Activated CD8-positive, alpha-beta T cell treated with anti-CD3 and anti-CD28 coated beads, Interleukin-2, amount 10 ng/mL, durations not matched to agents 7 days and 5 days (primary cell): ENCODE data around the gene PRPF31. TPM values are rescaled to one million over a fixed set of nuclear protein-coding genes. Genes with fewer than 3 reads are reported as not detected.
A peak's percentile ranks its signal among the peaks of the same experiment; 100 is the strongest.

Experiments
- ATAC-seq: fragments of 150-1000 bp; cut with Tn5 transposase; one replicate; pipeline ENCODE4 v1.10.0; 2021; ENCODE audit warnings: moderate library complexity
- CTCF ChIA-PET: fragments of 350-600 bp; sonication (Branson Sonifier 250); formaldehyde crosslinking; loops from one replicate; lab custom pipeline; 2021; ENCODE audit warnings: antibody characterized with exemption; lab: Charles Lee
- POLR2A ChIA-PET: fragments of 350-600 bp; sonication (Branson Sonifier 250); formaldehyde crosslinking; loops from one replicate; lab custom pipeline; 2021; ENCODE audit warnings: antibody characterized with exemption; lab: Charles Lee
- DNase-seq: peaks from one replicate; pipeline ENCODE4 v3.0.0-alpha.2; 2020
- H3K27ac Mint-ChIP-seq: one replicate; pipeline ENCODE4 v1.8.0; 2021; ENCODE audit warnings: mild to moderate bottlenecking, mixed read lengths
- H3K27me3 Mint-ChIP-seq: one replicate; pipeline ENCODE4 v1.8.0; 2021; ENCODE audit warnings: low read depth, mixed read lengths
- H3K36me3 Mint-ChIP-seq: one replicate; pipeline ENCODE4 v1.8.0; 2021; ENCODE audit warnings: low read depth, mixed read lengths
- H3K4me1 Mint-ChIP-seq: one replicate; pipeline ENCODE4 v1.8.0; 2021; ENCODE audit warnings: low read depth, mixed read lengths
- H3K4me3 Mint-ChIP-seq: one replicate; pipeline ENCODE4 v1.8.0; 2021; ENCODE audit warnings: mild to moderate bottlenecking, mixed read lengths
- H3K9me3 Mint-ChIP-seq: one replicate; pipeline ENCODE4 v1.8.0; 2022; ENCODE audit warnings: mixed read lengths; ENCODE audit not compliant: insufficient read depth
- total RNA-seq, 2 experiments: library from RNA; stranded (reverse); gene quantifications; one replicate each; pipeline ENCODE4 v1.2.3, GENCODE V29; 2021

Gene PRPF31
- total RNA-seq, 2 experiments from 2014 or later = 77.5 to 82.8 TPM

GRCh38 chr19:54149021-54149812 is 33.7 kb downstream of the PRPF31 start:
- ChIA-PET POLR2A (interaction anchor here (2.8 kb wide), 1 partner anchor 10 kb away, joined by 12 read pairs; the partner anchor contains the start of gene LENG1), CTCF (no interaction called here)
- no peak overlapping the region for H3K4me3 Mint-ChIP-seq
- H3K9me3 Mint-ChIP-seq = no peaks in the 10 kb centered on the region
- ATAC-seq = no peak
- peaks cover 69% of the 10 kb centered on the region for H3K36me3 Mint-ChIP-seq
- H3K27ac Mint-ChIP-seq = no peak overlapping the region
- no peaks in the 10 kb centered on the region for H3K27me3 Mint-ChIP-seq
- H3K4me1 Mint-ChIP-seq = peaks cover 9% of the 10 kb centered on the region
- DNase-seq = no peak

- Mint-ChIP-seq H3K4me1 (peaks cover 25% of the 10 kb centered on the region), H3K9me3 (no peaks in the 10 kb centered on the region), H3K27me3 (no peaks in the 10 kb centered on the region), H3K4me3 (no peak overlapping the region), H3K36me3 (peaks cover 70% of the 10 kb centered on the region), H3K27ac (peak overlapping the region; percentile 36)
- DNase-seq (no peak), ATAC-seq (no peak)
- CTCF ChIA-PET = interaction anchor here (1.1 to 1.6 kb wide), 2 partner anchors 15 to 83 kb away, joined by 3 read pairs; no protein-coding TSS in a partner anchor
- POLR2A ChIA-PET = no interaction called here
Observed at GRCh38 chr19:54151362-54152035, 35.9 kb downstream of the PRPF31 start.

GRCh38 chr19:54152267-54152666 is 36.7 kb downstream of the PRPF31 start:
- CTCF ChIA-PET = no interaction called here
- H3K27me3 Mint-ChIP-seq = no peaks in the 10 kb centered on the region
- DNase-seq (no peak), ATAC-seq (no peak)
- POLR2A ChIA-PET = no interaction called here
- peaks cover 70% of the 10 kb centered on the region for H3K36me3 Mint-ChIP-seq
- no peak overlapping the region for H3K4me3 Mint-ChIP-seq
- no peaks in the 10 kb centered on the region for H3K9me3 Mint-ChIP-seq
- no peak overlapping the region for H3K27ac Mint-ChIP-seq
- peaks cover 30% of the 10 kb centered on the region for H3K4me1 Mint-ChIP-seq

- Mint-ChIP-seq H3K9me3 (no peaks in the 10 kb centered on the region), H3K27me3 (no peaks in the 10 kb centered on the region), H3K36me3 (peaks cover 72% of the 10 kb centered on the region), H3K4me3 (no peak overlapping the region), H3K4me1 (peaks cover 33% of the 10 kb centered on the region), H3K27ac (no peak overlapping the region)
- CTCF ChIA-PET = no interaction called here
- ATAC-seq = no peak
- DNase-seq = no peak
- POLR2A ChIA-PET = no interaction called here
Observed at GRCh38 chr19:54152878-54153524, 37.4 kb downstream of the PRPF31 start.

GRCh38 chr19:54153731-54154326 is 38.3 kb downstream of the PRPF31 start:
- Mint-ChIP-seq H3K27ac (no peak overlapping the region), H3K36me3 (peaks cover 76% of the 10 kb centered on the region), H3K9me3 (no peaks in the 10 kb centered on the region), H3K4me1 (peaks cover 41% of the 10 kb centered on the region), H3K27me3 (no peaks in the 10 kb centered on the region), H3K4me3 (no peak overlapping the region)
- POLR2A ChIA-PET = no interaction called here
- DNase-seq = no peak
- ATAC-seq = no peak
- CTCF ChIA-PET = no interaction called here

GRCh38 chr19:54154603-54155345 is 39.2 kb downstream of the PRPF31 start:
- H3K27me3 Mint-ChIP-seq = no peaks in the 10 kb centered on the region
- peak overlapping the region; percentile 18 for H3K4me3 Mint-ChIP-seq
- ATAC-seq (no peak), DNase-seq (peak; percentile 75)
- no peaks in the 10 kb centered on the region for H3K9me3 Mint-ChIP-seq
- peaks cover 72% of the 10 kb centered on the region for H3K36me3 Mint-ChIP-seq
- CTCF ChIA-PET = interaction anchor here (0.6 kb wide), 1 partner anchor 18 kb away, joined by 3 read pairs; the partner anchor contains the start of gene CNOT3
- H3K27ac Mint-ChIP-seq = peak overlapping the region; percentile 92
- POLR2A ChIA-PET = no interaction called here
- peaks cover 43% of the 10 kb centered on the region for H3K4me1 Mint-ChIP-seq

GRCh38 chr19:54155694-54156093 is 40.1 kb downstream of the PRPF31 start:
- no peak for ATAC-seq
- ChIA-PET CTCF (no interaction called here), POLR2A (no interaction called here)
- H3K27ac Mint-ChIP-seq = no peak overlapping the region
- DNase-seq = no peak
- H3K4me1 Mint-ChIP-seq = peaks cover 51% of the 10 kb centered on the region
- H3K9me3 Mint-ChIP-seq = no peaks in the 10 kb centered on the region
- H3K36me3 Mint-ChIP-seq = peaks cover 66% of the 10 kb centered on the region
- H3K4me3 Mint-ChIP-seq = no peak overlapping the region
- no peaks in the 10 kb centered on the region for H3K27me3 Mint-ChIP-seq

GRCh38 chr19:54156490-54156889 is 40.9 kb downstream of the PRPF31 start:
- Mint-ChIP-seq H3K36me3 (peaks cover 60% of the 10 kb centered on the region), H3K9me3 (no peaks in the 10 kb centered on the region), H3K4me1 (peaks cover 55% of the 10 kb centered on the region), H3K27me3 (no peaks in the 10 kb centered on the region), H3K27ac (no peak overlapping the region), H3K4me3 (no peak overlapping the region)
- POLR2A ChIA-PET = interaction anchor here (1.2 to 1.4 kb wide), 2 partner anchors 13 to 20 kb away, joined by 3 read pairs; no protein-coding TSS in a partner anchor
- no peak for DNase-seq
- no peak for ATAC-seq
- CTCF ChIA-PET = no interaction called here

- ChIA-PET CTCF (no interaction called here), POLR2A (interaction anchor here (0.8 to 1.4 kb wide), 3 partner anchors 13 to 20 kb away, joined by 3 to 4 read pairs (median 3); no protein-coding TSS in a partner anchor)
- no peaks in the 10 kb centered on the region for H3K9me3 Mint-ChIP-seq
- H3K27me3 Mint-ChIP-seq = no peaks in the 10 kb centered on the region
- H3K4me3 Mint-ChIP-seq = no peak overlapping the region
- ATAC-seq = no peak
- H3K4me1 Mint-ChIP-seq = peaks cover 58% of the 10 kb centered on the region
- peak overlapping the region; percentile 78 for H3K27ac Mint-ChIP-seq
- DNase-seq = no peak
- peaks cover 55% of the 10 kb centered on the region for H3K36me3 Mint-ChIP-seq
Observed at GRCh38 chr19:54156953-54157352, 41.4 kb downstream of the PRPF31 start.

GRCh38 chr19:54158812-54159351 is 43.3 kb downstream of the PRPF31 start:
- peaks cover 43% of the 10 kb centered on the region for H3K36me3 Mint-ChIP-seq
- H3K4me1 Mint-ChIP-seq = peaks cover 68% of the 10 kb centered on the region
- POLR2A ChIA-PET = interaction anchor here (0.6 to 3.1 kb wide), 13 partner anchors 9 to 264 kb away, joined by 3 to 18 read pairs (median 7); partner anchors contain the start of genes CNOT3, MBOAT7, PRPF31 and RPS9

More at GRCh38 chr19:54158812-54159351, 43.3 kb downstream of the PRPF31 start:
- H3K4me3 Mint-ChIP-seq = peak overlapping the region; percentile 98
- CTCF ChIA-PET = interaction anchor here (1.3 to 2.5 kb wide), 8 partner anchors 9 to 107 kb away, joined by 3 to 7 read pairs (median 4); partner anchors contain the start of genes CNOT3 and MBOAT7
- H3K27me3 Mint-ChIP-seq = peaks cover 2% of the 10 kb centered on the region
- H3K27ac Mint-ChIP-seq = peak overlapping the region; percentile 100
- ATAC-seq = no peak
- peak; percentile 59 for DNase-seq
- no peaks in the 10 kb centered on the region for H3K9me3 Mint-ChIP-seq
